Keratinocyte (primary cell): ENCODE data around the gene NHLRC2. TPM values are rescaled to one million over a fixed set of nuclear protein-coding genes. Genes with fewer than 3 reads are reported as not detected.

ENCODE experiments used
- DNase-seq: peaks from one replicate; pipeline ENCODE4 v3.0.0-alpha.2; 2011; ENCODE audit warnings: low read depth, missing footprints, low spot score
- FAIRE-seq: peaks from 2 replicates; lab custom pipeline; 2011; peaks lifted over from hg19 to GRCh38; lab: Jason Lieb, UNC
- H2AFZ ChIP-seq: 2 replicates; pipeline ENCODE4 v1.6.0; 2012; ENCODE audit warnings: low read length, control low read depth, inconsistent platforms; ENCODE audit not compliant: control insufficient read depth
- H3K27ac ChIP-seq: 2 replicates; pipeline ENCODE4 v1.5.1; 2011; ENCODE audit warnings: low read length; ENCODE audit not compliant: control insufficient read depth, insufficient read depth
- H3K27me3 ChIP-seq: 3 replicates; pipeline ENCODE4 v1.6.0; 2011; ENCODE audit warnings: low read length; ENCODE audit not compliant: control insufficient read depth, insufficient read depth; ENCODE audit errors: extremely low read depth
- H3K36me3 ChIP-seq, 2 experiments: 2 replicates in 1 of 2; 3 replicates in 1 of 2; pipeline ENCODE4 v1.5.1; 2011; ENCODE audit warnings: low read length in 2 of 2, mild to moderate bottlenecking in 1 of 2; ENCODE audit not compliant: control insufficient read depth in 2 of 2, insufficient read depth in 2 of 2; ENCODE audit errors: extremely low read depth in 1 of 2
- H3K4me1 ChIP-seq: 3 replicates; pipeline ENCODE4 v1.5.1; 2011; ENCODE audit warnings: low read length; ENCODE audit not compliant: control insufficient read depth, insufficient read depth; ENCODE audit errors: extremely low read depth
- H3K4me2 ChIP-seq: 3 replicates; pipeline ENCODE4 v1.6.0; 2011; ENCODE audit warnings: low read depth, low read length; ENCODE audit not compliant: control insufficient read depth, insufficient read depth; ENCODE audit errors: extremely low read depth
- H3K4me3 ChIP-seq, 3 experiments: fragments of 200-600 bp in 1 of 3; sonication (generic) in 1 of 3; 2 replicates in 2 of 3; 3 replicates in 1 of 3; pipeline ENCODE4 v1.5.1; 2011 to 2016; ENCODE audit warnings: low read length in 3 of 3, mild to moderate bottlenecking in 3 of 3, control low read depth in 2 of 3, inconsistent platforms in 1 of 3, low read depth in 1 of 3, mixed read lengths in 1 of 3, mixed run types in 1 of 3, moderate library complexity in 1 of 3; ENCODE audit not compliant: control insufficient read depth in 2 of 3, insufficient read depth in 2 of 3; ENCODE audit errors: extremely low read depth in 1 of 3
- H3K79me2 ChIP-seq: 2 replicates; pipeline ENCODE4 v1.6.0; 2012; ENCODE audit warnings: low read length; ENCODE audit not compliant: control insufficient read depth, insufficient read depth
- H3K9ac ChIP-seq: 3 replicates; pipeline ENCODE4 v1.6.0; 2011; ENCODE audit warnings: low read length; ENCODE audit not compliant: control insufficient read depth, insufficient read depth; ENCODE audit errors: extremely low read depth
- H3K9me1 ChIP-seq: 3 replicates; pipeline ENCODE4 v1.6.0; 2011; ENCODE audit warnings: low read length; ENCODE audit not compliant: control insufficient read depth, insufficient read depth; ENCODE audit errors: extremely low read depth
- H3K9me3 ChIP-seq: 2 replicates; pipeline ENCODE4 v1.5.1; 2012; ENCODE audit warnings: low read depth, low read length; ENCODE audit not compliant: control insufficient read depth
- H4K20me1 ChIP-seq: 3 replicates; pipeline ENCODE4 v1.6.0; 2011; ENCODE audit warnings: low read length; ENCODE audit not compliant: control insufficient read depth, insufficient read depth; ENCODE audit errors: extremely low read depth
- EZH2 ChIP-seq: IDR thresholded peaks from one replicate; pipeline ENCODE4 v1.6.1; 2012; ENCODE audit warnings: inconsistent platforms, mild to moderate bottlenecking, low read length, moderate library complexity
- dilution Hi-C: fragments of 300-500 bp; cut with MboI; formaldehyde crosslinking; loops from one replicate; pipeline ENCODE4 v1.7.0; 2020; ENCODE audit warnings: low sequenced_read_pairs; ENCODE audit not compliant: extremely low pct_ligation_motif_present
- polyA plus RNA-seq, 5 experiments: library from polyadenylated mRNA; depleted of rRNA in 3 of 5; stranded (reverse) in 3 of 5; stranded (forward) in 1 of 5; unstranded in 1 of 5; fragments of >200 nt; gene quantifications; 1 replicate in 1 of 5; 2 replicates in 3 of 5; 3 replicates in 1 of 5; pipeline versions ENCODE4 v1.2.1 to v1.2.3, GENCODE V29; 2011 to 2012; ENCODE audit warnings: missing spikeins in 2 of 5, low read depth in 1 of 5, low replicate concordance in 1 of 5
- TF ChIP-seq, protein P1 (sequence below), 3 experiments: IDR thresholded peaks in 1 of 3; conservative IDR thresholded peaks in 1 of 3; optimal IDR thresholded peaks in 1 of 3; 2 replicates in 2 of 3; 3 replicates in 1 of 3; pipeline versions ENCODE3 to v1.5.1; 2011; ENCODE audit warnings: low read length in 3 of 3, mild to moderate bottlenecking in 3 of 3, moderate library complexity in 2 of 3, control low read depth in 1 of 3, inconsistent platforms in 1 of 3; ENCODE audit not compliant: insufficient read depth in 2 of 3; ENCODE audit errors: extremely low read depth in 1 of 3

The NHLRC2 gene
- polyA plus RNA-seq, 1 donor (not counting 4 experiments of a cell fraction or from before 2014, with no cell fraction given) = 7.5 TPM

DNA sequence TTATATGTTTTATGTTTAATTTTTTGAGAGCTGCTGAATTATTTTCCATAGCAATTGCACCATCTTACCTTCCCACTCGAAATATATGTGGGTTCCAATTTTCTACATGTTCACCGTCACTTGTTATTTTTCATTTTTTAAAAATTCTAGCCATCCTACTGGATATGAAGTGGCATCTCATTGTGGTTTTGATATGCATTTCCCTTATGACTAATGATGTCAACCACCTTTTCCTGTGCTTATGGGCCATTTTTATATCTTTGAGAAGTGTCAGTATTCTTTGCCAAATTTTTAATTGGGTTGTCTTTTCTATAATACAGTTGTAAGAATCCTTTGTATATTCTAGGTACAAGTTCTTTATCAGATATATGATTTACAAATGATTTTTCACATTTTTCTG lies 27.8 kb downstream of the NHLRC2 start:
- H3K9ac ChIP-seq = no peak overlapping the region
- H3K36me3 ChIP-seq = peaks cover 1 to 3% of the 10 kb centered on the region in 2 experiments
- H4K20me1 ChIP-seq = no peaks in the 10 kb centered on the region
- dilution Hi-C loops = no loop called here
- no peaks in the 10 kb centered on the region for H3K9me3 ChIP-seq
- FAIRE-seq = no peak
- no peaks in the 10 kb centered on the region for H3K79me2 ChIP-seq
- no peak overlapping the region for H3K4me2 ChIP-seq
- no peaks in the 10 kb centered on the region for H3K27me3 ChIP-seq
- no peak overlapping the region for H2AFZ ChIP-seq
- DNase-seq = no peak
- TF ChIP-seq EZH2 = no peak
- TF ChIP-seq, protein P1, sequence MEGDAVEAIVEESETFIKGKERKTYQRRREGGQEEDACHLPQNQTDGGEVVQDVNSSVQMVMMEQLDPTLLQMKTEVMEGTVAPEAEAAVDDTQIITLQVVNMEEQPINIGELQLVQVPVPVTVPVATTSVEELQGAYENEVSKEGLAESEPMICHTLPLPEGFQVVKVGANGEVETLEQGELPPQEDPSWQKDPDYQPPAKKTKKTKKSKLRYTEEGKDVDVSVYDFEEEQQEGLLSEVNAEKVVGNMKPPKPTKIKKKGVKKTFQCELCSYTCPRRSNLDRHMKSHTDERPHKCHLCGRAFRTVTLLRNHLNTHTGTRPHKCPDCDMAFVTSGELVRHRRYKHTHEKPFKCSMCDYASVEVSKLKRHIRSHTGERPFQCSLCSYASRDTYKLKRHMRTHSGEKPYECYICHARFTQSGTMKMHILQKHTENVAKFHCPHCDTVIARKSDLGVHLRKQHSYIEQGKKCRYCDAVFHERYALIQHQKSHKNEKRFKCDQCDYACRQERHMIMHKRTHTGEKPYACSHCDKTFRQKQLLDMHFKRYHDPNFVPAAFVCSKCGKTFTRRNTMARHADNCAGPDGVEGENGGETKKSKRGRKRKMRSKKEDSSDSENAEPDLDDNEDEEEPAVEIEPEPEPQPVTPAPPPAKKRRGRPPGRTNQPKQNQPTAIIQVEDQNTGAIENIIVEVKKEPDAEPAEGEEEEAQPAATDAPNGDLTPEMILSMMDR (optimal IDR thresholded peaks at IDR 0.05 in 1 of 3, IDR thresholded peaks at IDR 0.05 in 1 of 3, conservative IDR thresholded peaks at IDR 0.05 in 1 of 3; ENCODE audit: extremely low read depth in 1 of 3, insufficient read depth in 2 of 3, low read length in 3 of 3) = no peak
- no peaks in the 10 kb centered on the region for H3K4me1 ChIP-seq
- no peak overlapping the region for H3K4me3 ChIP-seq
- H3K9me1 ChIP-seq = no peaks in the 10 kb centered on the region
- H3K27ac ChIP-seq = no peak overlapping the region

DNA sequence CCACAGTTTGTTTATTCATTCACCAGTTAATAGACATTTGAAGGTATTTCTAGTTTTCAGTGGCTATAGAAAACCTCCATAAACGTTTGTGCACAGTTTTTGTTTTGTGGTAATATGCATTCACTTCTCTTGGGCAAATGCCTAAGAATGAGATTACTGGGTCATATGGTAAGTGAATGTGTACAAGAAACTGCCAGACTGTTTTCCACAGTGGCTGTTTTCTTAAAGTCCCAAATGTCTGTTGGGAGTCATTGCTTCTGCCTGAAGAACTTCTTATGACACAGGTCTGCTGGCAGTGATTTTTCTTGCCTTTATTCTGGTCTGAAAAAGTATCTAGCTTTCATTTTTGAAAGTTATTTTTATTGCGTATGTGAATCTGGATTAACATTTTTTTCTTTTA lies 35.5 kb downstream of the NHLRC2 start:
- TF ChIP-seq EZH2 = no peak
- TF ChIP-seq, protein P1 (optimal IDR thresholded peaks at IDR 0.05 in 1 of 3, IDR thresholded peaks at IDR 0.05 in 1 of 3, conservative IDR thresholded peaks at IDR 0.05 in 1 of 3; ENCODE audit: extremely low read depth in 1 of 3, insufficient read depth in 2 of 3, low read length in 3 of 3) = no peak
- Histone ChIP-seq H4K20me1 (no peaks in the 10 kb centered on the region), H3K36me3 (peaks cover 0 to 1% of the 10 kb centered on the region in 2 experiments), H3K9ac (no peak overlapping the region), H3K27me3 (no peaks in the 10 kb centered on the region), H3K9me1 (no peaks in the 10 kb centered on the region), H3K4me2 (no peak overlapping the region), H3K27ac (no peak overlapping the region), H3K4me1 (no peaks in the 10 kb centered on the region), H3K9me3 (no peaks in the 10 kb centered on the region), H3K79me2 (no peaks in the 10 kb centered on the region), H3K4me3 (no peak overlapping the region), H2AFZ (no peak overlapping the region)
- FAIRE-seq (no peak), DNase-seq (no peak)
- dilution Hi-C loops = no loop called here
